Measurements from ENCODE around the gene MPRIP.
"Not testable (repeated sequence)": the region's sequence is repeated elsewhere in the genome, so short reads cannot be mapped to it uniquely, and the experiment has no call there.

DNA sequence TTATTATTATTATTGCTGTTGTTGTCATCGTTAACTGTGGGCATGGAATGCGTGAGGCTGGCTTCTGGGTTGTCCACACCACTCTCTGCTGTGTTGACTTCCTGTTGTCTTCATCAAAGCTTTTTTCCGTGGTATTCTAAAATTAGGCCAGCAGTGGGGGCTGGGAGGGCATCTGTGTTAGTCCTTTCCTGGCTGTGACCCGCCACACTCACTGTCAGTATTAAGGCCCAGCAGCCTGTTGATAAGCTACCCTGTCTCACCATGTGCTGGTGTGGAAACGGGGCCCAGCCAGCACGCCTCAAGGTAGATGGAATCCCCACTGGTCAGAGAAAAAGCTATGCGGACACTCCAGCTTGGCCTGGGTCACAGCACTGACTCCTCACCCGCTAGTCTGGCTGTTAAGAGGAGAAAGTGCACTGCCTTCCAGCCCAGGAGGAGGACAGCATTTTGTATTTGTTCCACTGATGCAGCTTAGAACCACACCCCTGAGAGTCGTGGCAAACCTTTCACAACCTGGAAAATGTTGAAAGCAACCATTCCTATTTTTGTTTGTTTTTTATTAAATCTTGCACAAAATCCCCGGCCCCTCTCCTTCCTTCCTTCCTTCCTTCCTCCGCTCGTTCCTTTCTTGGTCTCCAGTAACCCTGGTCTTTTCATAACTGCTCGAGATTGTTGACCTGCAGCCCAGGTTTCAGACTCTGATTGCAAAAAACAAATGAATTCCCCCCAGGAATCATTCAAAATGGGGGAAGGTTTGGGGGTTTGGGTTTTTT is 142.9 kb downstream of the MPRIP start:
- TF ChIP-seq POU2F2, POLR2A (IDR thresholded peaks at IDR 0.05; ENCODE audit: low read depth, low read length): not testable (repeated sequence)
